Skeletal muscle tissue (tissue), 4 donors: ENCODE measurements around the gene WHRN. TPM values are rescaled to one million over a fixed set of nuclear protein-coding genes. Genes with fewer than 3 reads are reported as not detected.

Experiments used
- H3K27ac ChIP-seq: one replicate; pipeline ENCODE4 v1.7.0; 2013; ENCODE audit warnings: mild to moderate bottlenecking, low read depth, low read length, inconsistent platforms
- H3K27me3 ChIP-seq, 3 donors: one replicate each; pipeline ENCODE4 v1.7.0; 2013; ENCODE audit warnings: low read length in 3 of 3; ENCODE audit not compliant: control insufficient read depth in 3 of 3, insufficient read depth in 3 of 3
- H3K36me3 ChIP-seq, 3 donors: one replicate each; pipeline ENCODE4 v1.7.0; 2013; ENCODE audit warnings: low read length in 3 of 3; ENCODE audit not compliant: control insufficient read depth in 3 of 3, insufficient read depth in 3 of 3
- H3K4me1 ChIP-seq, 3 donors: one replicate each; pipeline ENCODE4 v1.7.0; 2013; ENCODE audit warnings: low read length in 3 of 3, mild to moderate bottlenecking in 3 of 3; ENCODE audit not compliant: control insufficient read depth in 3 of 3, insufficient read depth in 3 of 3
- H3K4me3 ChIP-seq, 3 donors: one replicate each; pipeline ENCODE4 v1.7.0; 2013; ENCODE audit warnings: low read length in 3 of 3
- H3K9ac ChIP-seq, 3 donors: one replicate each; pipeline ENCODE4 v1.7.0; 2013; ENCODE audit warnings: low read length in 3 of 3, mild to moderate bottlenecking in 3 of 3, moderate library complexity in 2 of 3, low read depth in 1 of 3
- H3K9me3 ChIP-seq, 3 donors: one replicate each; pipeline ENCODE4 v1.7.0; 2013; ENCODE audit warnings: low read length in 3 of 3; ENCODE audit not compliant: control insufficient read depth in 3 of 3
- total RNA-seq: library from RNA; depleted of rRNA; stranded (reverse); fragments of >200 nt; gene quantifications from one replicate; pipeline ENCODE4 v1.2.3, GENCODE V29; 2014
- donor health status: Osteomylitis.

The WHRN gene
- total RNA-seq = 0.52 TPM

- H3K27ac ChIP-seq = no peak within 1 kb of the TSS
- peaks cover 34 to 72% (median 62%) of the 10 kb centered on the region in 3 donors for H3K27me3 ChIP-seq
- H3K36me3 ChIP-seq = no peaks in the 10 kb centered on the region
- no peaks in the 10 kb centered on the region for H3K9me3 ChIP-seq
- H3K4me1 ChIP-seq = peaks cover 4 to 6% (median 4%) of the 10 kb centered on the region in 3 donors
- peak within 1 kb of the TSS; percentile 64 to 75 (median 69) for H3K4me3 ChIP-seq
- peak within 1 kb of the TSS; percentile 33 to 59 (median 47) for H3K9ac ChIP-seq
These were observed at the start of gene WHRN for GRCh38 chr9:114505187-114506081. Gene WHRN, minus strand, starts transcription at chr9:114505473. Its CDS starts 672 bp downstream, at chr9:114504801.

DNA sequence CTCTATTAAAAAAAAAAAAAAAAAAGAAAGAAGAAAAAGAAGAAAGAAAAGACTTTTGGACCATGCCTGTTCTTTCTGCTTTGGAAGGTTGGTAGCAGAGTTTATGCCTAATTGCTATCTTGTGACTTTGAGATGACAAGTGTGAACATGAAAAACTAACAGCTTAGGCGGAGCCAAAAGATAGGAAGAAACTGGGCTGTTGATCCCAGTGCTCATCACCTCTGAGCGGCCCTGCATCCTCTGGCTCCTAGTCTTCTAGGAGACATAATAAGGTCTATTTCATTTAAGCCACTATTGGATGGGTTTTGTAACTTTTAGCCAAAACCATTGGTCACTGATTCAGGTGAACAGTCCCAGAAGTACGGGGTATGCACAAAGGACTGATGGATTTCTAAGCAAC lies 47.9 kb upstream of the WHRN start:
- H3K27ac ChIP-seq = no peak overlapping the region
- peaks cover 0 to 2% (median 0%) of the 10 kb centered on the region in 3 donors for H3K4me1 ChIP-seq
- no peak overlapping the region for H3K4me3 ChIP-seq
- no peak overlapping the region for H3K9ac ChIP-seq
- no peaks in the 10 kb centered on the region for H3K36me3 ChIP-seq
- peaks cover 0 to 7% (median 0%) of the 10 kb centered on the region in 3 donors for H3K27me3 ChIP-seq
- H3K9me3 ChIP-seq = no peaks in the 10 kb centered on the region

DNA sequence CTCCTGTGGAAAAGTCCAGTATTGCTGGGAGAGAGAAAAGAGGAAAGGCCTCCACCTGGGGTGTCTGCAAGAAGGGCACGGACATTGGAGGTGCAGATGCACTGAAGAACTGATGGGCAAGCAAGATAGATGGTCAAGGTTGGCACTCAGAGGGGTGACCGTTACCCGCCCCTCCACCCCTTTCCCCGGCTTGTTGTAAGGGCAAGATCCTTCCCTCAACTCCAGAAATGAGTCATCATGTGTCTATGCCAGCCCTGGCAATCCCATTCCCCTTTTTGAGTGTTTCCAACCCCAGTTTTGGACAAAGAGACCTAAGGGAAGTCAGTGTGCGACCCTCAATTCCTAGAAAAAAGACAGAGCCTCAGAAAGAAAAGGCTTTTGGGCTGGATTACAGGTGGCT lies 47.4 kb upstream of the WHRN start:
- Histone ChIP-seq H3K27ac (no peak overlapping the region), H3K4me3 (no peak overlapping the region), H3K9ac (no peak overlapping the region), H3K4me1 (peaks cover 0 to 2% (median 0%) of the 10 kb centered on the region in 3 donors), H3K27me3 (peaks cover 0 to 11% (median 0%) of the 10 kb centered on the region in 3 donors), H3K36me3 (no peaks in the 10 kb centered on the region), H3K9me3 (no peaks in the 10 kb centered on the region)

DNA sequence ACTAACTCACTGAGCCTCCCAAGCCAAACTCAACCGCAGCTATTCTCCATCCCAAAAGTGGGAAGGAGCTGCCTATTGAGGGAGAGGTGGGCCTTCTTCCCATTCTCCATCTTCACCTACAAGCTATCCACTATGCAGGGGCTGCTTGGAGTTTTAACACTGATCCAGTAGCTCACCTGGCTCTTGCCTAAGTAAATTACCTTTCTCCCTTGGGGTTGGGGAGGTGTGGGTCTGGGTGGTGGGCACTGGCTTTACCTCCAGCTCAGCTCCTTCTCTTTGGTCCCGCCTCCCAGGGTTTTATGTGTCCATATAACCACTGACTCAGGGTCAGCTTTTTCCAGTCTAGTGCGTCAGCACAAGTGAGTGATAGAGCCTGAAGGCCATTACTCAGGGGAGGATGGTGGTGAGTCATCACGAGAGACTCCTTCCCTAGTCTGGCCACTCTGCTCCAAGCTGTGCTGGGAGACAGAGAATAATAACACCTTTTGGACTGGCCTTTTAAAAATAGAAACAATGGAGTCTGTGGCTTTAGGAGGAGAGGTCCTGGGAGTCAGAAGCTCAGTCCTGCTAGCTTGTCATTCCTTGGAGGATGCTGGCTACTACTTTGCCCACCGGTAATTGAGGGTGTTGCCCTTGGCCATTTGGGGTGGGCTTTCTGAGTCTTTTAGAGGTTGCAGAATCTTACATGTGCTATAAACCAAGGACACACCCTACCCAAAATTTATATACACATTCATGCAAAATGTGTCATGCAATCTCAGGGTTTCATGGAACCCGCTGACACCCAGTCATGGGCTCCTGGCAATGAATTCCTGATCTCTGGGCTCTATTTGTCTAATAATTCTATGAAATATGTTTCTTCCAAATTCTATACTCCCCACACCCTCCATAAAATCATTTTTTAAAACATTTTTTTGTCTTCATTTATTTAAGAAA lies 46.7 kb upstream of the WHRN start:
- Histone ChIP-seq H3K27ac (no peak overlapping the region), H3K27me3 (peaks cover 0 to 11% (median 0%) of the 10 kb centered on the region in 3 donors)

DNA sequence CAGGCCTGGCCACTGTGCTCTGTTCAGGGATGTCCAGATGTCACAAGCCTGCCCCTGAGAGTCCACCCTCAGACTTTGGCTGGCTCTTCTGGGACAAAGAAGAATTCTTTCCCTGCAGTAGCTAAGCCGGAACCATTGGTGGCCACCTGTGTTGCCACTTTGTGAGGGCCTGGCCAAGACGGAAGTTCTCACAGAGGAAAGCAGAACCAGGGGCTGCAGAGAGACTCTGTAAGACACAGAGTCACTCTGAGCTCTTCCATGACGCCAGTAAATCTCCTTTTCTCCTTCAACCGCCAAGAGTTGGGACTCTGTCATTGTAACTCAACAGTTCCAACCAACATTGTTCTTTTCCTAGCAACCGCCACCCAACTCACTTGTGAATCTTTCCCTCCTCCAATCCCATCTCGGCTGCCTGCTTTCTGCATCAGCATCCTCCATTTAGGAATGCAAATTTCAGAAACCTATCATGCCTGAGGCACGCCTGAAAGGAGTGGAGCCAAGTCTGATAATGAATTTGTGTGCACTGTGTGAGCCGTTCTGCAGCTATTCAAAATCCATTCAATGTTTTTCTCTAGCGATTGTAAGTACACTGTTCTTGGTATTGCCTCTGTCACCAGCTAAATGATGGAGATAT lies 44.5 kb upstream of the WHRN start:
- Histone ChIP-seq H3K4me3 (no peak overlapping the region), H3K27me3 (peaks cover 0 to 11% (median 0%) of the 10 kb centered on the region in 3 donors), H3K9me3 (no peaks in the 10 kb centered on the region), H3K36me3 (no peaks in the 10 kb centered on the region), H3K4me1 (peaks cover 0 to 2% (median 0%) of the 10 kb centered on the region in 3 donors), H3K9ac (no peak overlapping the region), H3K27ac (no peak overlapping the region)

More for the DNA sequence above, 46.7 kb upstream of the WHRN start:
- Histone ChIP-seq H3K9ac (no peak overlapping the region), H3K9me3 (no peaks in the 10 kb centered on the region), H3K4me3 (no peak overlapping the region), H3K36me3 (no peaks in the 10 kb centered on the region), H3K4me1 (peaks cover 0 to 2% (median 0%) of the 10 kb centered on the region in 3 donors)

DNA sequence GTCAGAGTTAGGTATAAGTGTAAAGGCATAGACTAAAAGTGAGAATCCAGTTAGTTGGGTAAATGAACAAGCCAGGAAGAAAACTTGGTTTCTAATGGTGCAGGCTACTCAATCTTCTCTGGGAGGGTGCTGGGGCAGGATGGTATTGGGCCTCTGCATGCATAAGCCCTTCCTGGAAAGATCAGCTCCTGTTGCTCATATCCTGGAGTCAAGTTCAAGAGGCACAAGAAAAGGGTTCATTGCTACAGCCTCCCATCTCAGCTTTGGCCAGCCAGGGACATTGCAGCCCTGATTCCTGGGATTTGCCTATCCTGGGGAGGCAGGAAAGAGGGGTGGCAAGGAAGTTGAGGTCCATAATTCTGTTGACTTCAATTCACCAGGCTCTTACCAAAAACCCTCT lies 41.6 kb upstream of the WHRN start:
- Histone ChIP-seq H3K27ac (no peak overlapping the region), H3K4me3 (no peak overlapping the region), H3K36me3 (no peaks in the 10 kb centered on the region)

DNA sequence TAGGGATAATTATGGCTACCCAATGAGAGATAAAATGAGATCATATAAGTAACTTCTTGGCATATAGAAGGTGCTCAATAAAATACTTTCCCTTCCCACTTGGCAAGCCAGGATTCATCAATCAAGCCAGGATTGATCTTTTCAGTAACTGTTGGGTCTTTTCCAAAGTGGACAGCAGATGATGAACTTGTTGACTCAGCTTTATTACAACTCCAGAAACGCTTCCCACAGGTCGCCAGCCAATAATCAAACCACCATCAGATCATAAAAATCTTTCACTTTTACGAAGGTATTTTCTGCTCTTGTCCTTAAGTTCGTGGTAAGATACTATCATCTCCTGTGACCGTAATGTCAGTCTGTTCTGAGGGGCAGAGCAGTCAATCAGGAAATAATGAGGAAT lies 39.8 kb upstream of the WHRN start:
- no peaks in the 10 kb centered on the region for H3K9me3 ChIP-seq
- peaks cover 0 to 10% (median 0%) of the 10 kb centered on the region in 3 donors for H3K27me3 ChIP-seq

More for the DNA sequence above, 41.6 kb upstream of the WHRN start:
- Histone ChIP-seq H3K9ac (no peak overlapping the region), H3K9me3 (no peaks in the 10 kb centered on the region), H3K4me1 (no peaks in the 10 kb centered on the region), H3K27me3 (peaks cover 0 to 11% (median 0%) of the 10 kb centered on the region in 3 donors)

GRCh38 chr9:114539701-114540380 lies 34.6 kb upstream of the WHRN start:
- Histone ChIP-seq H3K9ac (no peak overlapping the region), H3K9me3 (no peaks in the 10 kb centered on the region)

More for the DNA sequence above, 39.8 kb upstream of the WHRN start:
- no peak overlapping the region for H3K27ac ChIP-seq
- no peaks in the 10 kb centered on the region for H3K36me3 ChIP-seq
- H3K4me1 ChIP-seq = no peaks in the 10 kb centered on the region
- no peak overlapping the region for H3K9ac ChIP-seq
- no peak overlapping the region for H3K4me3 ChIP-seq

DNA sequence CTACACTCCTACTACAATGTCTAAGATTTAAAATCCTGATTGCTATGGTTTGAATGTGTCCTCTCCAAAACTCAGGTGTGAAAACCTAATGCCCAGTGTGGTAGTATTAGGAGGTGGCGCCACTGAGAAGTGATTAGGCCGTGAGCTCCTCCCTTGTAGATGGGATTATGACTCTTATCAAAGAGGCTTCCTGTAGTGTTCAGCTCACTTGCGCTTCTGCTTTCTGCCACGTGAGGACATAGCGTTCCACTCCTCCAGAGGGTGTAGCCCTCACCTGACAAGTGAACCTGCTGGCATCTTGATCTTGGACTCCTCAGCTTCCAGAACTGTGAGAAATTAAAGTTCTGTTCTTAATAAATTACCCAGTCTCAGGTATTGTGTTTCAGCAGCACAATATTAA lies 33.0 kb upstream of the WHRN start:
- H3K36me3 ChIP-seq = no peaks in the 10 kb centered on the region
- H3K27me3 ChIP-seq = no peaks in the 10 kb centered on the region
- H3K4me3 ChIP-seq = no peak overlapping the region
- no peak overlapping the region for H3K27ac ChIP-seq
- no peaks in the 10 kb centered on the region for H3K4me1 ChIP-seq
- H3K9me3 ChIP-seq = no peaks in the 10 kb centered on the region
- no peak overlapping the region for H3K9ac ChIP-seq

More at GRCh38 chr9:114539701-114540380, 34.6 kb upstream of the WHRN start:
- no peak overlapping the region for H3K4me3 ChIP-seq
- no peak overlapping the region for H3K27ac ChIP-seq
- no peaks in the 10 kb centered on the region for H3K36me3 ChIP-seq
- H3K27me3 ChIP-seq = no peaks in the 10 kb centered on the region
- no peaks in the 10 kb centered on the region for H3K4me1 ChIP-seq
